ENCODE results near the gene ZNRF3.
"Not testable (repeated sequence)": the region's sequence is repeated elsewhere in the genome, so short reads cannot be mapped to it uniquely, and the experiment has no call there.

Gene ZNRF3

GRCh38 chr22:28934026-28934425 is 50.7 kb downstream of the ZNRF3 start:
- DNase-seq = no peak

GRCh38 chr22:28935140-28935539 is 51.8 kb downstream of the ZNRF3 start:
- no peak for DNase-seq

GRCh38 chr22:28935713-28936112 is 52.3 kb downstream of the ZNRF3 start:
- no peak for DNase-seq

GRCh38 chr22:28936200-28936599 is 52.8 kb downstream of the ZNRF3 start:
- DNase-seq = no peak

GRCh38 chr22:28937206-28938025 is 54.0 kb downstream of the ZNRF3 start:
- no peak for DNase-seq

- DNase-seq = no peak
Measured at GRCh38 chr22:28938286-28938833, 55.0 kb downstream of the ZNRF3 start.

- no peak for DNase-seq
Measured at GRCh38 chr22:28939394-28939793, 56.0 kb downstream of the ZNRF3 start.

GRCh38 chr22:28939932-28940331 is 56.6 kb downstream of the ZNRF3 start:
- no peak for DNase-seq

GRCh38 chr22:28940441-28940840 is 57.1 kb downstream of the ZNRF3 start:
- DNase-seq = no peak

GRCh38 chr22:28942333-28942732 is 59.0 kb downstream of the ZNRF3 start:
- no peak for DNase-seq

GRCh38 chr22:28942801-28943500 is 59.6 kb downstream of the ZNRF3 start:
- no peak for DNase-seq

GRCh38 chr22:28943501-28943879 is 60.1 kb downstream of the ZNRF3 start:
- DNase-seq = no peak

- DNase-seq = no peak
Measured at GRCh38 chr22:28947125-28947524, 63.8 kb downstream of the ZNRF3 start.

GRCh38 chr22:28948424-28948823 is 65.1 kb downstream of the ZNRF3 start:
- no peak for DNase-seq

- not testable (repeated sequence) for DNase-seq
Measured at GRCh38 chr22:28948860-28949551, 65.6 kb downstream of the ZNRF3 start.

GRCh38 chr22:28949788-28950187 is 66.4 kb downstream of the ZNRF3 start:
- no peak for DNase-seq

- no peak for DNase-seq
Measured at GRCh38 chr22:28950617-28951411, 67.4 kb downstream of the ZNRF3 start.

GRCh38 chr22:28951530-28951929 is 68.2 kb downstream of the ZNRF3 start:
- no peak for DNase-seq

GRCh38 chr22:28951969-28952521 is 68.7 kb downstream of the ZNRF3 start:
- DNase-seq = no peak

GRCh38 chr22:28952857-28953256 is 69.5 kb downstream of the ZNRF3 start:
- DNase-seq = no peak

GRCh38 chr22:28953403-28953802 is 70.0 kb downstream of the ZNRF3 start:
- no peak for DNase-seq
